ENCODE results near the gene TPX2.
"Not testable (repeated sequence)": the region's sequence is repeated elsewhere in the genome, so short reads cannot be mapped to it uniquely, and the experiment has no call there.

The TPX2 gene

GRCh38 chr20:31826074-31826473 is 87.0 kb downstream of the TPX2 start:
- Histone ChIP-seq H3K27ac (ENCODE audit: poor library complexity, severe bottlenecking) (no peak overlapping the region), H3K4me1 (ENCODE audit: insufficient read depth, poor library complexity, severe bottlenecking) (no peaks in the 10 kb centered on the region), H3K27me3 (ENCODE audit: insufficient read depth, poor library complexity, severe bottlenecking) (no peaks in the 10 kb centered on the region), H3K36me3 (ENCODE audit: low read depth) (no peaks in the 10 kb centered on the region), H3K9me3 (ENCODE audit: severe bottlenecking) (no peaks in the 10 kb centered on the region), H3K4me3 (ENCODE audit: severe bottlenecking) (no peak overlapping the region)
- ATAC-seq (ENCODE audit: low read depth), result no peak
- no peak for DNase-seq (ENCODE audit: low spot score)
- TF ChIP-seq, protein P1, sequence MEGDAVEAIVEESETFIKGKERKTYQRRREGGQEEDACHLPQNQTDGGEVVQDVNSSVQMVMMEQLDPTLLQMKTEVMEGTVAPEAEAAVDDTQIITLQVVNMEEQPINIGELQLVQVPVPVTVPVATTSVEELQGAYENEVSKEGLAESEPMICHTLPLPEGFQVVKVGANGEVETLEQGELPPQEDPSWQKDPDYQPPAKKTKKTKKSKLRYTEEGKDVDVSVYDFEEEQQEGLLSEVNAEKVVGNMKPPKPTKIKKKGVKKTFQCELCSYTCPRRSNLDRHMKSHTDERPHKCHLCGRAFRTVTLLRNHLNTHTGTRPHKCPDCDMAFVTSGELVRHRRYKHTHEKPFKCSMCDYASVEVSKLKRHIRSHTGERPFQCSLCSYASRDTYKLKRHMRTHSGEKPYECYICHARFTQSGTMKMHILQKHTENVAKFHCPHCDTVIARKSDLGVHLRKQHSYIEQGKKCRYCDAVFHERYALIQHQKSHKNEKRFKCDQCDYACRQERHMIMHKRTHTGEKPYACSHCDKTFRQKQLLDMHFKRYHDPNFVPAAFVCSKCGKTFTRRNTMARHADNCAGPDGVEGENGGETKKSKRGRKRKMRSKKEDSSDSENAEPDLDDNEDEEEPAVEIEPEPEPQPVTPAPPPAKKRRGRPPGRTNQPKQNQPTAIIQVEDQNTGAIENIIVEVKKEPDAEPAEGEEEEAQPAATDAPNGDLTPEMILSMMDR (IDR thresholded peaks at IDR 0.05; ENCODE audit: poor library complexity, severe bottlenecking), result no peak

DNA sequence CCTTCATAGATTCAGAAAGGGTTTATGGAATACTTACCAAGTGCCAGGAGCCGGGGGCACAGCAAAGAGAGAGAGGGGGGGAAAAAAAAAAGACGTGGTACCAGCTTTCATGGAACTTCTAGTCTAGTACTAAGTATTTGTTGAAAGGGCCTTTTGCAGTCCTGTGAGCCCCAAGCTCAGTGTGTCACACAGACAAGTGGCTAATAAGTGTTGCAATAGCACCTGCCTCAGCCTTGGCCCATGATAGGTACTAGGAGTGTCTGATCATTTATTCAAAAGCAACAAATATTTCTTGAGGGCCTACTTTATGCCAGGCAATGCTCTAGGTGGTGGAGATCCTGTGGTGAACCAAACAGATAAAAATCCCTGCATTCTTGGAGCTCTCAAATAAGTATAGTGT is 88.0 kb downstream of the TPX2 start:
- H3K4me3 ChIP-seq (ENCODE audit: severe bottlenecking), result no peak overlapping the region
- H3K9me3 ChIP-seq (ENCODE audit: severe bottlenecking), result no peaks in the 10 kb centered on the region
- no peak overlapping the region for H3K27ac ChIP-seq (ENCODE audit: poor library complexity, severe bottlenecking)
- ATAC-seq (ENCODE audit: low read depth) (no peak), DNase-seq (ENCODE audit: low spot score) (no peak)
- H3K36me3 ChIP-seq (ENCODE audit: low read depth), result no peaks in the 10 kb centered on the region
- TF ChIP-seq, protein P1 (IDR thresholded peaks at IDR 0.05; ENCODE audit: poor library complexity, severe bottlenecking), result no peak
- no peaks in the 10 kb centered on the region for H3K4me1 ChIP-seq (ENCODE audit: insufficient read depth, poor library complexity, severe bottlenecking)
- no peaks in the 10 kb centered on the region for H3K27me3 ChIP-seq (ENCODE audit: insufficient read depth, poor library complexity, severe bottlenecking)

GRCh38 chr20:31828016-31828415 is 88.9 kb downstream of the TPX2 start:
- H3K27me3 ChIP-seq (ENCODE audit: insufficient read depth, poor library complexity, severe bottlenecking); DNase-seq (ENCODE audit: low spot score); H3K27ac ChIP-seq (ENCODE audit: poor library complexity, severe bottlenecking); ATAC-seq (ENCODE audit: low read depth); H3K4me3 ChIP-seq (ENCODE audit: severe bottlenecking); H3K36me3 ChIP-seq (ENCODE audit: low read depth); H3K9me3 ChIP-seq (ENCODE audit: severe bottlenecking); H3K4me1 ChIP-seq (ENCODE audit: insufficient read depth, poor library complexity, severe bottlenecking): not testable (repeated sequence)

DNA sequence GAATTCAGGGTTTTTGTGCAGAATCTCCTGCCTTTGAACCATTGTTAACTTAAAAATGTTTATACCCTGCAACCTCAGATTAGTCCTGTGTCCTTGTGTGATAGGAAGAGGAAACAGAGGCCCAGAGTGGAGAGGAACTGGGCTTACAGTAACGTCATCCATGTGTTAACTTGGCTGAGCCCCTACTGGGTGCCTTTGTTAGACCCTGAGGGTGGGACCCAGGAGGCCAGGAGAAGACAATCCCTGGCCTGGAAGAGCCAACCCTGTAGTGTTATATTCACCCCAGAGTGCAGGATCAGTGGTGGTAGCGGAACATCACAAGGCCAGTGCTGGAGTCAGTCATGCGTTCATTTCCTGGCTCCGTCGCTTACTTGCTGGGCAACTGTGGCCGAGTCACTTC is 90.6 kb downstream of the TPX2 start:
- no peak overlapping the region for H3K4me3 ChIP-seq (ENCODE audit: severe bottlenecking)
- TF ChIP-seq, protein P1 (IDR thresholded peaks at IDR 0.05; ENCODE audit: poor library complexity, severe bottlenecking), result no peak
- H3K9me3 ChIP-seq (ENCODE audit: severe bottlenecking), result no peaks in the 10 kb centered on the region
- DNase-seq (ENCODE audit: low spot score) (no peak), ATAC-seq (ENCODE audit: low read depth) (no peak)
- H3K36me3 ChIP-seq (ENCODE audit: low read depth), result no peaks in the 10 kb centered on the region
- H3K4me1 ChIP-seq (ENCODE audit: insufficient read depth, poor library complexity, severe bottlenecking), result no peaks in the 10 kb centered on the region
- H3K27me3 ChIP-seq (ENCODE audit: insufficient read depth, poor library complexity, severe bottlenecking), result no peaks in the 10 kb centered on the region
- H3K27ac ChIP-seq (ENCODE audit: poor library complexity, severe bottlenecking), result no peak overlapping the region

- H3K36me3 ChIP-seq (ENCODE audit: low read depth), result no peaks in the 10 kb centered on the region
- no peaks in the 10 kb centered on the region for H3K4me1 ChIP-seq (ENCODE audit: insufficient read depth, poor library complexity, severe bottlenecking)
- DNase-seq (ENCODE audit: low spot score) (peak; percentile 74), ATAC-seq (ENCODE audit: low read depth) (no peak)
- H3K27ac ChIP-seq (ENCODE audit: poor library complexity, severe bottlenecking), result no peak overlapping the region
- H3K27me3 ChIP-seq (ENCODE audit: insufficient read depth, poor library complexity, severe bottlenecking), result no peaks in the 10 kb centered on the region
- H3K4me3 ChIP-seq (ENCODE audit: severe bottlenecking), result no peak overlapping the region
- TF ChIP-seq, protein P1 (IDR thresholded peaks at IDR 0.05; ENCODE audit: poor library complexity, severe bottlenecking), result no peak
- no peaks in the 10 kb centered on the region for H3K9me3 ChIP-seq (ENCODE audit: severe bottlenecking)
These were observed 91.4 kb downstream of the TPX2 start for GRCh38 chr20:31830406-31830981.
